ENCODE results near the gene APOA5. TPM values are rescaled to one million over a fixed set of nuclear protein-coding genes. Genes with fewer than 3 reads are reported as not detected.

The APOA5 gene
- polyA plus RNA-seq, 1 experiment = not detected

DNA sequence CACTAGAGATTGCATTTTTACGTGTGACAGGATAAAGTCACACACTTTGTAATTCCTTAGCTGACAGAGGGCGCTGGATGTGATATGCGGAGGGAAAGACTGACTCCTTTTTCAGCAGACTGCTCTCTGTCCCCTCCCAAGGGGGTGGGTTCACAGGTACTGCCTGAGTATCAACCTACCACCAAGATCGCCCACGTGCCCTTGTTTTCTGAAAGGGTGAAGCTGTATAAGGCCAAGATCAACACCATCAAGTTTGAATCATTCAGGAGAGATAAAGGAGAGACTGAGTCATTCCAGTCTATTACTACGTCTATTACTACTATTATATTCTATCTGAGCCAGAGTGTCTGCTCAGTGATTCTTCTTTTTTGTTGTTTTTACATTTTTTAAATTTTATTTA is 49.6 kb downstream of the APOA5 start:
- H3K9me3 ChIP-seq (ENCODE audit: control insufficient read depth, insufficient read depth, low read length) = no peaks in the 10 kb centered on the region
- no peak for DNase-seq (ENCODE audit: low read depth, low spot score)
- ChIA-PET CTCF (interaction anchor here (0.7 to 5.1 kb wide), 12 partner anchors 9 to 947 kb away, joined by 3 to 85 read pairs (median 4); no protein-coding TSS in a partner anchor), POLR2A (interaction anchor here (0.7 kb wide), 1 partner anchor 1333 kb away, joined by 5 read pairs; no protein-coding TSS in a partner anchor)
- TF ChIP-seq, protein P1, sequence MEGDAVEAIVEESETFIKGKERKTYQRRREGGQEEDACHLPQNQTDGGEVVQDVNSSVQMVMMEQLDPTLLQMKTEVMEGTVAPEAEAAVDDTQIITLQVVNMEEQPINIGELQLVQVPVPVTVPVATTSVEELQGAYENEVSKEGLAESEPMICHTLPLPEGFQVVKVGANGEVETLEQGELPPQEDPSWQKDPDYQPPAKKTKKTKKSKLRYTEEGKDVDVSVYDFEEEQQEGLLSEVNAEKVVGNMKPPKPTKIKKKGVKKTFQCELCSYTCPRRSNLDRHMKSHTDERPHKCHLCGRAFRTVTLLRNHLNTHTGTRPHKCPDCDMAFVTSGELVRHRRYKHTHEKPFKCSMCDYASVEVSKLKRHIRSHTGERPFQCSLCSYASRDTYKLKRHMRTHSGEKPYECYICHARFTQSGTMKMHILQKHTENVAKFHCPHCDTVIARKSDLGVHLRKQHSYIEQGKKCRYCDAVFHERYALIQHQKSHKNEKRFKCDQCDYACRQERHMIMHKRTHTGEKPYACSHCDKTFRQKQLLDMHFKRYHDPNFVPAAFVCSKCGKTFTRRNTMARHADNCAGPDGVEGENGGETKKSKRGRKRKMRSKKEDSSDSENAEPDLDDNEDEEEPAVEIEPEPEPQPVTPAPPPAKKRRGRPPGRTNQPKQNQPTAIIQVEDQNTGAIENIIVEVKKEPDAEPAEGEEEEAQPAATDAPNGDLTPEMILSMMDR (IDR thresholded peaks at IDR 0.05; ENCODE audit: low read depth, low read length) = no peak
- H3K4me3 ChIP-seq (ENCODE audit: low read depth, low read length) = no peak overlapping the region
- no peaks in the 10 kb centered on the region for H3K27me3 ChIP-seq (ENCODE audit: control insufficient read depth, insufficient read depth, low read length)
- no peak overlapping the region for H3K27ac ChIP-seq (ENCODE audit: low read depth, low read length)

DNA sequence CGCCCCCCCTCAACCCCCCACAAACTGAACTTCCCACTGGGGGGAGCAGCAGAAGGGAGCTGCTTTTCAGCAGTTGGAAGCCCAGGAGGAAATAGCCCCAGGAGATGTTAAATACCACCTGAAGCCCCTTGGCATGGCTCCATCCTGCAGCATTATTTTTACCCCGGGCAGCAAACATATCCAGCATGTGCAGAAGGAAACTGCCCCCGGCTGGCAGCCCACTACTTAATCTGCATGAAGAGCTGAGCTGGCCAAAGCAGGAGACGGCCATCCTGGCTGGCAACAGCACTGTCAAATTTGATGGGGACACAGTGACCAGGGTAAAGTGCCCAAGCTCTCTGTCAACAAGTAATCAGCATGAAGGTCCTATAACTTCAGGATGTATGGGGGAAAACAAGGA is 50.9 kb downstream of the APOA5 start:
- Histone ChIP-seq H3K27me3 (ENCODE audit: control insufficient read depth, insufficient read depth, low read length) (no peaks in the 10 kb centered on the region), H3K4me3 (ENCODE audit: low read depth, low read length) (no peak overlapping the region), H3K9me3 (ENCODE audit: control insufficient read depth, insufficient read depth, low read length) (no peaks in the 10 kb centered on the region), H3K27ac (ENCODE audit: low read depth, low read length) (no peak overlapping the region)
- TF ChIP-seq, protein P1 (IDR thresholded peaks at IDR 0.05; ENCODE audit: low read depth, low read length) = no peak
- DNase-seq (ENCODE audit: low read depth, low spot score) = no peak
- ChIA-PET POLR2A (interaction anchor here (0.6 kb wide), 1 partner anchor 193 kb away, joined by 13 read pairs; no protein-coding TSS in a partner anchor), CTCF (interaction anchor here (0.6 to 5.1 kb wide), 5 partner anchors 8 to 1133 kb away, joined by 3 to 85 read pairs (median 5); no protein-coding TSS in a partner anchor)

Other genes starting within 250 kb of the APOA5 start
- gene BUD13, start 18.9 kb downstream of the APOA5 start, polyA plus RNA-seq (2011; rRNA removed) = 11.8 and 12.3 TPM in 2 replicates
- gene ZPR1, start 3.9 kb downstream of the APOA5 start, polyA plus RNA-seq (2011; rRNA removed) = 57.1 and 57.7 TPM in 2 replicates
- not detected in 2 replicates for gene APOA4, start 31.4 kb upstream of the APOA5 start, polyA plus RNA-seq (2011; rRNA removed)
- not detected in 2 replicates for gene APOC3, start 38.0 kb upstream of the APOA5 start, polyA plus RNA-seq (2011; rRNA removed)
- gene APOA1, start 45.7 kb upstream of the APOA5 start, polyA plus RNA-seq (2011; rRNA removed) = not detected in 2 replicates

Data from AG04450 (cell line).